Ectodermal cell (in vitro differentiated cells): ENCODE data around the gene RBKS.
A peak's percentile ranks its signal among the peaks of the same experiment; 100 is the strongest.

ENCODE experiments used
- H3K27ac ChIP-seq: 2 replicates; pipeline ENCODE4 v1.7.0; 2013; ENCODE audit warnings: mild to moderate bottlenecking, low read depth, low read length; ENCODE audit not compliant: insufficient read depth, poor library complexity, severe bottlenecking
- H3K27me3 ChIP-seq: 2 replicates; pipeline ENCODE4 v1.7.0; 2013; ENCODE audit warnings: mild to moderate bottlenecking, low read length; ENCODE audit not compliant: insufficient read depth, control insufficient read depth, poor library complexity, severe bottlenecking
- H3K36me3 ChIP-seq: one replicate; pipeline ENCODE4 v1.7.0; 2013; ENCODE audit warnings: low read length; ENCODE audit not compliant: control insufficient read depth, insufficient read depth
- H3K4me1 ChIP-seq: one replicate; pipeline ENCODE4 v1.7.0; 2013; ENCODE audit warnings: low read length; ENCODE audit not compliant: control insufficient read depth, insufficient read depth
- H3K4me3 ChIP-seq: 2 replicates; pipeline ENCODE4 v1.7.0; 2013; ENCODE audit warnings: low read depth, low read length, control low read depth; ENCODE audit not compliant: insufficient read depth
- H3K9me3 ChIP-seq: 2 replicates; pipeline ENCODE4 v1.7.0; 2013; ENCODE audit warnings: mild to moderate bottlenecking, low read length, moderate library complexity; ENCODE audit not compliant: control insufficient read depth
- WGBS, 2 experiments: methylation state at CpG; one replicate each; pipeline ENCODE4 v1.1.7; 2013; ENCODE audit warnings: missing lambda C conversion rate in 2 of 2; 5-methylcytosine and 5-hydroxymethylcytosine counted together

The RBKS gene

GRCh38 chr2:27742571-27742970 is 147.6 kb downstream of the RBKS start:
- H3K27ac ChIP-seq = no peak overlapping the region
- WGBS, 2 experiments = 94% methylated on average over 9 of the region's 9 CpGs
- no peaks in the 10 kb centered on the region for H3K9me3 ChIP-seq
- no peaks in the 10 kb centered on the region for H3K27me3 ChIP-seq
- no peak overlapping the region for H3K4me3 ChIP-seq
- H3K4me1 ChIP-seq = no peaks in the 10 kb centered on the region
- H3K36me3 ChIP-seq = no peaks in the 10 kb centered on the region

- Histone ChIP-seq H3K4me1 (no peaks in the 10 kb centered on the region), H3K27me3 (no peaks in the 10 kb centered on the region), H3K4me3 (no peak overlapping the region), H3K27ac (no peak overlapping the region), H3K9me3 (no peaks in the 10 kb centered on the region), H3K36me3 (no peaks in the 10 kb centered on the region)
- WGBS, 2 experiments = 80 to 84% methylated on average over 2 of the region's 3 CpGs
These were observed 148.5 kb downstream of the RBKS start for GRCh38 chr2:27741673-27742072.

GRCh38 chr2:27739058-27739373 is 151.2 kb downstream of the RBKS start:
- Histone ChIP-seq H3K4me3 (no peak overlapping the region), H3K36me3 (no peaks in the 10 kb centered on the region), H3K27me3 (peaks cover 6% of the 10 kb centered on the region), H3K27ac (no peak overlapping the region), H3K9me3 (no peaks in the 10 kb centered on the region), H3K4me1 (no peaks in the 10 kb centered on the region)
- 94 to 98% methylated on average over 4 of the region's 4 CpGs for WGBS, 2 experiments

- no peak overlapping the region for H3K27ac ChIP-seq
- no peaks in the 10 kb centered on the region for H3K9me3 ChIP-seq
- H3K27me3 ChIP-seq = peaks cover 6% of the 10 kb centered on the region
- 93% methylated on average over 13 of the region's 13 CpGs for WGBS, 2 experiments
- no peaks in the 10 kb centered on the region for H3K4me1 ChIP-seq
- H3K36me3 ChIP-seq = no peaks in the 10 kb centered on the region
- no peak overlapping the region for H3K4me3 ChIP-seq
These were observed 151.7 kb downstream of the RBKS start for GRCh38 chr2:27738349-27739057.

GRCh38 chr2:27737676-27738348 is 152.4 kb downstream of the RBKS start:
- H3K36me3 ChIP-seq = no peaks in the 10 kb centered on the region

GRCh38 chr2:27736890-27737204 is 153.3 kb downstream of the RBKS start:
- no peaks in the 10 kb centered on the region for H3K36me3 ChIP-seq
- WGBS, 2 experiments = 94 to 97% methylated on average over 6 of the region's 6 CpGs
- no peaks in the 10 kb centered on the region for H3K9me3 ChIP-seq
- H3K4me1 ChIP-seq = no peaks in the 10 kb centered on the region
- H3K27ac ChIP-seq = no peak overlapping the region
- H3K4me3 ChIP-seq = no peak overlapping the region
- peaks cover 6% of the 10 kb centered on the region for H3K27me3 ChIP-seq

More at GRCh38 chr2:27737676-27738348, 152.4 kb downstream of the RBKS start:
- Histone ChIP-seq H3K4me3 (no peak overlapping the region), H3K27ac (no peak overlapping the region), H3K9me3 (no peaks in the 10 kb centered on the region), H3K4me1 (no peaks in the 10 kb centered on the region), H3K27me3 (peaks cover 6% of the 10 kb centered on the region)
- 81 to 82% methylated on average over 7 of the region's 7 CpGs for WGBS, 2 experiments

- H3K27me3 ChIP-seq = peaks cover 6% of the 10 kb centered on the region
- no peaks in the 10 kb centered on the region for H3K36me3 ChIP-seq
- H3K27ac ChIP-seq = no peak overlapping the region
- H3K4me1 ChIP-seq = no peaks in the 10 kb centered on the region
- H3K4me3 ChIP-seq = no peak overlapping the region
- WGBS, 2 experiments = 91 to 92% methylated on average over 10 of the region's 10 CpGs
- no peaks in the 10 kb centered on the region for H3K9me3 ChIP-seq
These were observed 153.9 kb downstream of the RBKS start for GRCh38 chr2:27736031-27736889.

- Histone ChIP-seq H3K27me3 (peaks cover 6% of the 10 kb centered on the region), H3K9me3 (no peaks in the 10 kb centered on the region), H3K27ac (no peak overlapping the region), H3K4me3 (peak overlapping the region; percentile 34), H3K36me3 (no peaks in the 10 kb centered on the region), H3K4me1 (no peaks in the 10 kb centered on the region)
- WGBS, 2 experiments = 3% methylated on average over 51 of the region's 51 CpGs
These were observed 154.8 kb downstream of the RBKS start for GRCh38 chr2:27735263-27735904.

GRCh38 chr2:27734305-27734704 is 155.9 kb downstream of the RBKS start:
- Histone ChIP-seq H3K4me1 (no peaks in the 10 kb centered on the region), H3K4me3 (no peak overlapping the region), H3K36me3 (no peaks in the 10 kb centered on the region), H3K9me3 (no peaks in the 10 kb centered on the region), H3K27ac (no peak overlapping the region), H3K27me3 (peaks cover 6% of the 10 kb centered on the region)
- 91% methylated on average over 1 of the region's 1 CpG; no CpG with 5 or more reads in 1 of the 2 experiments for WGBS, 2 experiments
